Mesenchymal stem cell (in vitro differentiated cells and primary cell): ENCODE results near the gene LRP1B.

ENCODE experiments used
- DNase-seq: peaks from one replicate; pipeline ENCODE4 v3.0.0-alpha.2; 2013
- H2AFZ ChIP-seq: one replicate; pipeline ENCODE4 v1.6.1; 2013; ENCODE audit warnings: low read depth, mild to moderate bottlenecking, control low read depth, inconsistent platforms, low read length, moderate library complexity
- H2AK5ac ChIP-seq: 2 replicates; pipeline ENCODE4 v1.6.1; 2013; ENCODE audit warnings: low read length, moderate library complexity, mild to moderate bottlenecking, inconsistent platforms; ENCODE audit not compliant: severe bottlenecking
- H2BK120ac ChIP-seq: one replicate; pipeline ENCODE4 v1.6.1; 2013; ENCODE audit warnings: low read depth, mild to moderate bottlenecking, inconsistent platforms, low read length, moderate library complexity
- H2BK12ac ChIP-seq, 2 experiments: one replicate each; pipeline ENCODE4 v1.6.1; 2013; ENCODE audit warnings: inconsistent platforms in 2 of 2, low read length in 2 of 2, mild to moderate bottlenecking in 2 of 2, moderate library complexity in 2 of 2, control low read depth in 1 of 2
- H2BK15ac ChIP-seq: one replicate; pipeline ENCODE4 v1.6.1; 2013; ENCODE audit warnings: mild to moderate bottlenecking, low read depth, inconsistent platforms; ENCODE audit not compliant: poor library complexity, severe bottlenecking
- H2BK5ac ChIP-seq: 2 replicates; pipeline ENCODE4 v1.6.1; 2013; ENCODE audit warnings: low read depth, mild to moderate bottlenecking, low read length, control low read depth, inconsistent platforms; ENCODE audit not compliant: poor library complexity, severe bottlenecking
- H3K14ac ChIP-seq, 2 experiments: one replicate each; pipeline ENCODE4 v1.6.1; 2013; ENCODE audit warnings: inconsistent platforms in 2 of 2, low read length in 2 of 2, control low read depth in 1 of 2, mild to moderate bottlenecking in 1 of 2, moderate library complexity in 1 of 2
- H3K18ac ChIP-seq, 2 experiments: one replicate each; pipeline ENCODE4 v1.6.1; 2013; ENCODE audit warnings: inconsistent platforms in 2 of 2, low read length in 2 of 2, control low read depth in 1 of 2, low read depth in 1 of 2, mild to moderate bottlenecking in 1 of 2
- H3K23ac ChIP-seq, 2 experiments: one replicate each; pipeline ENCODE4 v1.6.1; 2013; ENCODE audit warnings: inconsistent platforms in 2 of 2, low read length in 2 of 2, mild to moderate bottlenecking in 2 of 2, moderate library complexity in 2 of 2, control low read depth in 1 of 2
- H3K27ac ChIP-seq: 2 replicates; pipeline ENCODE4 v1.5.1; 2013; ENCODE audit warnings: mild to moderate bottlenecking, moderate library complexity, low read length, control low read depth, inconsistent platforms; ENCODE audit not compliant: poor library complexity, severe bottlenecking
- H3K27me3 ChIP-seq, 2 experiments: 2 replicates each; pipeline versions ENCODE4 v1.6.1 to v1.7.0; 2013; ENCODE audit warnings: low read length in 2 of 2, mild to moderate bottlenecking in 2 of 2, moderate library complexity in 2 of 2, control low read depth in 1 of 2, inconsistent platforms in 1 of 2; ENCODE audit not compliant: control insufficient read depth in 1 of 2, insufficient read depth in 1 of 2
- H3K36me3 ChIP-seq, 2 experiments: 2 replicates each; pipeline versions ENCODE4 v1.6.1 to v1.7.0; 2013; ENCODE audit warnings: low read length in 2 of 2, control low read depth in 1 of 2, inconsistent platforms in 1 of 2, low read depth in 1 of 2, mild to moderate bottlenecking in 1 of 2; ENCODE audit not compliant: insufficient read depth in 2 of 2, control insufficient read depth in 1 of 2
- H3K4ac ChIP-seq, 2 experiments: one replicate each; pipeline ENCODE4 v1.6.1; 2013; ENCODE audit warnings: inconsistent platforms in 2 of 2, low read length in 2 of 2, mild to moderate bottlenecking in 2 of 2, moderate library complexity in 2 of 2, control low read depth in 1 of 2, low read depth in 1 of 2
- H3K4me1 ChIP-seq: 2 replicates; pipeline ENCODE4 v1.6.1; 2013; ENCODE audit warnings: low read depth, low read length, control low read depth; ENCODE audit not compliant: control insufficient read depth, insufficient read depth
- H3K4me2 ChIP-seq: 2 replicates; pipeline ENCODE4 v1.6.1; 2013; ENCODE audit warnings: low read length, mild to moderate bottlenecking, inconsistent platforms; ENCODE audit not compliant: poor library complexity, severe bottlenecking
- H3K4me3 ChIP-seq, 2 experiments: 2 replicates each; pipeline versions ENCODE4 v1.5.1 to v1.7.0; 2013; ENCODE audit warnings: low read length in 2 of 2, mild to moderate bottlenecking in 2 of 2, control low read depth in 1 of 2, low read depth in 1 of 2; ENCODE audit not compliant: insufficient read depth in 1 of 2
- H3K79me1 ChIP-seq: replicated peaks from 2 replicates; pipeline ENCODE4 v1.6.1; 2013; ENCODE audit warnings: mild to moderate bottlenecking, control low read depth, low read length, inconsistent platforms; ENCODE audit not compliant: poor library complexity, severe bottlenecking
- H3K9ac ChIP-seq: 2 replicates; pipeline ENCODE4 v1.7.0; 2013; ENCODE audit warnings: mild to moderate bottlenecking, low read length, moderate library complexity
- H3K9me3 ChIP-seq: 2 replicates; pipeline ENCODE4 v1.7.0; 2013; ENCODE audit warnings: mild to moderate bottlenecking, low read length; ENCODE audit not compliant: control insufficient read depth
- H4K8ac ChIP-seq: one replicate; pipeline ENCODE4 v1.6.1; 2013; ENCODE audit warnings: inconsistent platforms, mild to moderate bottlenecking, low read length, moderate library complexity
- H4K91ac ChIP-seq: one replicate; pipeline ENCODE4 v1.6.1; 2013; ENCODE audit warnings: mild to moderate bottlenecking, low read length, inconsistent platforms
- WGBS: methylation state at CpG from one replicate; pipeline ENCODE4 v1.1.7; 2013; ENCODE audit warnings: mixed read lengths; 5-methylcytosine and 5-hydroxymethylcytosine counted together

The LRP1B gene

DNA sequence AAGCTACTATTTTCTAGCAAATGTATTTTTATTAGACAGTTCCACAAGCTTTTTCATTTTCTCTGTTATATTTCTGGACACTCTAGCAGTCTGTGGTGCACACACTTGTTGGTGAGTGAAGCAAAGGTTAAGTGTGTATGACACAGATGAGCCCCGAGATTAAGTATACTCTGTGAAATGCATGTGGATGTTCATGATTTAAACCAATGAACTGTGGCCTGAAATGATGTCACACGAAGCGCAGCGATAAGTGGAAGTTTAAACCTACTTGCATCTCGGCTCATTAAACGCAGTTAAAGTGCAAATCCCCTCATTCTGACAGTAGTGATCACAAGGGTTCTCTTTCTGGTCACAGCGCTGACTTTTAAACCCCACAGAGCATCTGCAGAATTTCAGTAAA, 1861.8 kb downstream of the LRP1B start:
- Histone ChIP-seq H3K9me3 (no peaks in the 10 kb centered on the region), H3K36me3 (no peaks in the 10 kb centered on the region), H2BK5ac (no peak overlapping the region), H4K91ac (no peak overlapping the region), H2AFZ (no peak overlapping the region), H3K14ac (no peak overlapping the region), H3K9ac (no peak overlapping the region), H2BK12ac (no peak overlapping the region), H3K4ac (no peak overlapping the region), H3K4me1 (no peaks in the 10 kb centered on the region), H3K79me1 (no peaks in the 10 kb centered on the region), H3K18ac (no peak overlapping the region), H3K27ac (no peak overlapping the region), H3K4me3 (no peak overlapping the region), H2BK120ac (no peak overlapping the region), H3K4me2 (no peak overlapping the region), H3K27me3 (no peaks in the 10 kb centered on the region), H2BK15ac (no peak overlapping the region), H4K8ac (no peak overlapping the region), H2AK5ac (no peak overlapping the region), H3K23ac (no peak overlapping the region)
- WGBS: 94% methylated on average over 7 of the region's 7 CpGs
- DNase-seq: no peak

DNA sequence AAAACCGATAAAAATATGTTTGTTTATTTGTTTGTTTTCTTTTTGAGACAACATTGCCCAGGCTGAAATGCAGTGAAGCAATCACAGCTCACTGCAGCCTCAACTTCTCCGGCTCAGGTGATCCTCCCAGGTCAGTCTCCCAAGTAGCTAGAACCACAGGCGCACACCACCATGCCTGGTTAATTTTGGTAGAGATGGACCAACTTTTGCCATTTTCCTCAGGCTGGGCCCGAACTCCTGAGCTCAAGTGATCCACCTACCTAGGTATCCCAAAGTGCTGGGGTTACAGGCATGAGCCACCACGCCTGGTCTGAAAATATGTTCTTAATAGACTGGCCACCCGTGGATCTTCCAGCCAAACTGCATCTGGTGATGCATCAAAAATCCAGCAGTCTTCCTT, 1867.9 kb downstream of the LRP1B start:
- WGBS: 94% methylated on average over 6 of the region's 6 CpGs

DNA sequence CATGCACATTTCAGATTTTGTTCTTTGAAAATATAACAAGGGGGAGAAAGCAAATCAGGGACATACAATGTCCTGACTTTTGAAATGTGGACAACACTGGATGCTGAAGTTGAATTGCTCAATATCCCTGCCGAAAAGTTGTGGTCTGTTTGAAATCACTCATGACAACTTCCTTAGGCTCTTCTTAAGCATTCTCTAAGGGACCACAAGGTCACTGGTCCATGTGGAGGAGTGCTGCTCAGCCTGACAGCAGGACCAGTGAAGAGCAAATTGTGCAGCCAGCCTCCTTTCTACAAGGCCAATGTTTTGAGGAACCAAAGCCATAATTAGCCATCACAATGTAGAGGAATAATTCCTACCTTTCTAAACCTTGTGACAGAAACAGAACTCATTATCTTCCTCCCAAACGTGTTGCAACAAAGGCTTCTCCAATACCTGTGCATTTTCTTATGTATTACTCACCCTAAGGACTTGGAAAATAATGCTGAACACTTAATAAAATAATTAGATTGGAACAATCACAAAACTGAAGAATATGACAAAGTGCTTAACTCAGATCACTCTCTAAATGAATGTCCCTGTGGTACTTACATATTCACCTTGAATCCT, 1873.0 kb downstream of the LRP1B start:
- no peak overlapping the region for H4K91ac ChIP-seq
- H2AK5ac ChIP-seq: no peak overlapping the region
- H3K18ac ChIP-seq: no peak overlapping the region
- no peak overlapping the region for H3K4ac ChIP-seq
- no peaks in the 10 kb centered on the region for H3K9me3 ChIP-seq
- no peak overlapping the region for H3K4me3 ChIP-seq
- H3K36me3 ChIP-seq: no peaks in the 10 kb centered on the region
- no peak overlapping the region for H3K9ac ChIP-seq
- H2BK12ac ChIP-seq: no peak overlapping the region
- no peak overlapping the region for H2BK120ac ChIP-seq
- no peak overlapping the region for H3K14ac ChIP-seq
- H3K79me1 ChIP-seq: no peaks in the 10 kb centered on the region
- no peak overlapping the region for H2AFZ ChIP-seq
- H3K4me2 ChIP-seq: no peak overlapping the region
- no peaks in the 10 kb centered on the region for H3K27me3 ChIP-seq
- H3K27ac ChIP-seq: no peak overlapping the region
- H2BK5ac ChIP-seq: no peak overlapping the region
- peak; percentile 47 for DNase-seq
- no peak overlapping the region for H3K23ac ChIP-seq
- no peak overlapping the region for H2BK15ac ChIP-seq
- 37% methylated on average over 2 of the region's 2 CpGs for WGBS
- H3K4me1 ChIP-seq: no peaks in the 10 kb centered on the region
- no peak overlapping the region for H4K8ac ChIP-seq

More for the DNA sequence above, 1867.9 kb downstream of the LRP1B start:
- H2BK12ac ChIP-seq: no peak overlapping the region
- no peaks in the 10 kb centered on the region for H3K36me3 ChIP-seq
- no peaks in the 10 kb centered on the region for H3K27me3 ChIP-seq
- no peak overlapping the region for H3K23ac ChIP-seq
- H3K4me1 ChIP-seq: no peaks in the 10 kb centered on the region
- H4K8ac ChIP-seq: no peak overlapping the region
- no peak overlapping the region for H3K4ac ChIP-seq
- no peak overlapping the region for H2AFZ ChIP-seq
- H3K79me1 ChIP-seq: no peaks in the 10 kb centered on the region
- H3K18ac ChIP-seq: no peak overlapping the region
- no peak for DNase-seq
- H3K27ac ChIP-seq: no peak overlapping the region
- no peak overlapping the region for H2BK5ac ChIP-seq
- no peak overlapping the region for H2BK120ac ChIP-seq
- H3K4me2 ChIP-seq: no peak overlapping the region
- no peaks in the 10 kb centered on the region for H3K9me3 ChIP-seq
- no peak overlapping the region for H3K14ac ChIP-seq
- no peak overlapping the region for H3K4me3 ChIP-seq
- H2BK15ac ChIP-seq: no peak overlapping the region
- no peak overlapping the region for H2AK5ac ChIP-seq
- no peak overlapping the region for H4K91ac ChIP-seq
- H3K9ac ChIP-seq: no peak overlapping the region

DNA sequence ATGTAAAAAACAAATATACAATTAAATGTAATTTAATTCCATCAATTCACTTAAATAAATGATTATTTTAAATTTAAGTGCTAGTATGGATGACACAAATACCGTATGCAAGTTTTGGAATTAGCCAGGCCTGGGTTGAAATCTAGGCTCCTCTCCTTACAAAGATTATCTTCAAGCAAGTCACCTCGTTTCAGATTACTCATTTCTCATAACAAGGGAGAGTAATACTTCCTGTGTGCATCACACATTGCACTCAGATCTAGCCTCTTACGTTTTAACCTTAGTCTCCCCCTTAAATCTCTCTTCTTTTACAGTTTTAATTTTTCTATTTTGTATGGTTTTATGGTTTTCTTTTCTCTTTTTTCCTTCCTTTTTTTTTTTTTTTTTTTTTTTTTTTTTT, 1874.7 kb downstream of the LRP1B start:
- Histone ChIP-seq H4K91ac (no peak overlapping the region), H3K4me2 (no peak overlapping the region), H3K9me3 (no peaks in the 10 kb centered on the region), H2AFZ (no peak overlapping the region), H3K14ac (no peak overlapping the region), H3K23ac (no peak overlapping the region), H2BK120ac (no peak overlapping the region), H3K4me3 (no peak overlapping the region), H3K79me1 (no peaks in the 10 kb centered on the region), H3K9ac (no peak overlapping the region), H2BK15ac (no peak overlapping the region), H3K4ac (no peak overlapping the region), H2AK5ac (no peak overlapping the region), H3K27me3 (no peaks in the 10 kb centered on the region), H4K8ac (no peak overlapping the region), H3K18ac (no peak overlapping the region), H2BK12ac (no peak overlapping the region), H2BK5ac (no peak overlapping the region), H3K4me1 (no peaks in the 10 kb centered on the region), H3K36me3 (no peaks in the 10 kb centered on the region), H3K27ac (no peak overlapping the region)
- no peak for DNase-seq
- 51% methylated on average over 2 of the region's 3 CpGs for WGBS
